ENCODE measurements around the gene FMN1.
"Not testable (repeated sequence)": the region's sequence is repeated elsewhere in the genome, so short reads cannot be mapped to it uniquely, and the experiment has no call there.

FMN1 gene

DNA sequence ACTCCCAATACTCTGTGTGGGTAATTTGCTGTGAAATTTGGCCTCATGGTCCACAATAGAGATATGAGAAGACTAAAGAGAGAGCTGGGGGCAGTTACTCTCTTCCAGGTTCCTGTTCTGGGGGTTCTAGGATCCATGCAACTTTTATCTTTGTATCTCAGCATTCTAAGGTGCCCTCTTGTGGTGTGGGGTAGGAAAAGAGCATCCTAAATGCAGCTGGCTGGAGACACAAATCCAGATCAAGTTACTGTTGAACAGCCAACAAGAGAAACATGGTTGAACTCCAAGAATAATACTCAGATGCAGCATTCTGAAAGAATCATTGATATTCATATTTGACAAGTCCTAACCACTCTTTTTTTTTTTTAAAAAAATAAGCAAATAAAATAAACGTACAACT, 238.5 kb downstream of the FMN1 start:
- DNase-seq: no peak

DNA sequence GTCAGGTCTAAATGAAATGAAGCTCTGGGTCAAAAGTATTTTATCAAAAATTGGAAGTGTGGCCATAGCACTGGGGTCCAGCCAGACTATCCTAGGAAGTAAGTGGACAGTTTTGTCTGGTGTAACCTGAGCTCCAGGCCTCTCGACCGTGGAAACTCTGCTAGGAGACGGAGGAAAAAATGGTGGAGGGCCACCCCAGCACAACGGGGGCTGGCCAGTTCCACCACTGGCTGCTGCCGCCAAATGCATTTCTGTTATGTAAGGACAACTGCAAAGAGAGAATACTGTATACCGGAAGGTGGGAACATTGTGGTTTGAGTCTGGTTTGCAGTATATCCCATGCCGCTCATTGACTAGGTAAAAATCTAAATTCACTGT, 241.0 kb downstream of the FMN1 start:
- no peak for DNase-seq

DNA sequence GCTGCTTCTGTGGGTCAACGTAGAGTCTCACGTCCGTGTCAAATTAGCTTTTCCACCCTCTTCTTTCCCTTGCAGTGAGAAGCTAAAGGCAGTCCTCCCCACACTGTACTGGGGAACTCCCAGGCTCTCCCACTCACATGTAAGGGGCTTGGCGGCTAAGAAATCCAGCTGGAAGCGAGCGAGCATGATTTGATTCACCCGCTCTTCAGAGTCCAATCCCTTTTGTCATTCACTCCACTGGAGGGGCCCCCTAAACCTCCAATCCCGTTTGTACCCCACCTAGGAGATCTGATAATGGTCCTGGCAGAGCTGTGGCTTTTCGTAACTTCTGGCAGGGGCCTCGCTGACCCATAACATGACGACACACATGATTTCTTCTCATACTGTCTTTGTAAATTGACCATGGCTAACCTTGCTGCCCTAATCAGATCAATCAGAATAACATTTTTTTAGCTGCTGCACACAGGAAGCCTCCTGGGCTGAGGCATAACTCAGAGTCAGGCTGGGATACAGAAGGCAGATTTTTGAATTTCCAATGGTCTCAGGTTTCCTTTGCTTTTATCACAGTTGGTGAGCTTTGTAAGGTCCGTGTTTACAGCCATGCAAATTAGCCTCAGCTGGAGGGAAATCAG, 241.5 kb downstream of the FMN1 start:
- DNase-seq: no peak

DNA sequence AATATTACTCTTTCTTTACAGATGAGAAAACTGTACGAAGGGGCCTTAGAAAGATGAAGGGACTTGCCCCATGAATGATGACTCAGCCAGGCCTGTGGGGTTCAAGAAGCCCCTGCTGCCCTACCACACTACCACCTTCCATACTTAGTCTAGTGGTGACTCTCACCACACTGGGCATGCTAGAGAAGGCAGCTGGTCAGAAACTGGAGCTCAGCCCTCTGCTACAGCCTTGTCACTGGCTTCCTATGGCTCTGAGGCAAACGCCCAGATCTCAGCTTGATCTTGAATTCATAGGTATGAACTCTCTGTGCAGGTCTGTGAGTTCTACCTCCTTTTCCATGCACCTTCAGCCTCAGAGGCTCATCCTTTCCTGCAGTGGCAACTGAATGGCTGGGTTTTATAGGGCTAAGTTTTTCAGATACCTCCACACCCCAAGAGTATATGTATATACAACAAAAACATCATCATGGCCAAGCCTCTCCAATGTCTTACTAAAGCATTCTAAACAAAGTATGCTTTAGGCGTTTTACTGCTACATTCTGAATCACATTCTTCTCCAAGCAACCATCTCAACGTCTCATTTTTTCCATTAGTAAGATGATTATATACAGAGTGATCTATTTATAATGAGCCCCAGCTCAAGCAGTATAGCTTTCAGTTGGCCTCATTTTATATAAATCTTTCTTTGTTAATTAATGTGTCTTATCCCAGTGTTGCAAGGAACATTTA, 242.6 kb downstream of the FMN1 start:
- DNase-seq: no peak

DNA sequence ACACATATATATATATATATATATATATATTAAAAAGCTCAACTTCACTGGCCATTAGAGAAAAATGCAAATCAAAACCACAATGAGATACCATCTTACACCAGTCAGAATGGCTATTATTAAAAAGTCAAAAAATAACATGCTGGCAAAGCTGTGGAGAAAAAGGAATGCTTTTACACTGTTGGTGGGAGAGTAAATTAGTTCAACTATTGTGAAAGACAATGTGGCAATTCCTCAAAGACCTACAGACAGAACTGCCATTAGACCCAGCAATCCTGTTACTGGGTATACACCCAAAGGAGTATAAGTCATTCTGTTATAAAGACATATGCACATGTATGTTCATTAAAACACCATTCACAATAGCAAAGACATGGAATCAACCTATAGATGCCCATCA, 244.5 kb downstream of the FMN1 start:
- not testable (repeated sequence) for DNase-seq

DNA sequence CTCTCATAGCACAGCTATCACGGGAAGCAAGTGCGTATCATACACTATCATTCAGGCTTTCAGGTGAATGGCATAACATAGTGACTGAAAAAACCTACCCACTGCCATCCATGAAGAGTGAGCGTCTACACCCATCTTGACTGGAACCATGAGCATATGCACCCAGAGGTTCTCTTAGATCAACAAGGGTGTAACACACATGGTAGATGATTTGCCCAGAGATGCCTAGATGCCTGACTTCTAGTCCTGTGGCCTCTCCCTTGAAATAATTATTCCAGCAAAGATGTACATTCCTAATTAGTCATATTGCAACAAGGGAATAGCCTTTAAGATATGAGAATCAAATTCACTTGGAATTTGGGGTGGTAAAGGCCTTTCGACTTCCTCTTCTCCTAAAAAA, 248.3 kb downstream of the FMN1 start:
- no peak for DNase-seq

DNA sequence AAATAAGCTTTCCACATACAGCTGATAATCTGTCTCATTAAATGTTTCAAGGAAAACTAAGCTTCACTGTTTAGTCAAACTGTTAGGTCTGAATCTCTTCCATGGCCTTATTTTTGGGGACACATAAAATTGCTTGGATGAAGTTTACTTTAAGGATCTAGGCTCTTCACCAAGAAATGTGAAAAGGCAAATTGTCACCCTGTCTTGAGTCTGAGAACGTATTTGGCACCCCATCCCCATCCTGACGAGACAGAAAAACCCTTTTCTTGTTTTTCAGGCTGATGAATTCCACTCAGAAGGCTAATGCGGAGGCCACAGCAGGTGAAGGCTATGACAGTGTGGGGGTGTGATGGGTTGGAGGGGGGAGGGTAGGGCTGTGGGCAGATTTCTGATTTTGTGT, 250.1 kb downstream of the FMN1 start:
- DNase-seq: no peak

DNA sequence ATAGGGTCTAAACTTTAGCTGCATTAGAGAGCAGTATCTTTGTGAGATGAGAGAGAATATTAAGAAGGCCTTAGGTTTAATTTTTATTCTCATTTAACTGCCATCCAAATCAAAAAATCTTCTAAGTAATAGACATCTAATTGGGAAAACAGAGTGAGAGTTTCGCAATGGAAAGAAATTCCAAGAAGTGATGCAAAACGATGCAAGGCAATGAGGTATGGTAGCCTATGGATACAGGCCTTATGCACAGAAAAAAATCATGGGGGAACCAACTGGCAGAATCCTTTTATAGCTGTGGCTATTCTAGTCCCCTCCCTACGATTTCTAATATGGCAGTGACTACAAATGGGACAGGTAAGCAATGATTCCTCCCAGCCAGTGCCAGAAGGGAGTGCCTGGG, 250.8 kb downstream of the FMN1 start:
- DNase-seq: no peak

DNA sequence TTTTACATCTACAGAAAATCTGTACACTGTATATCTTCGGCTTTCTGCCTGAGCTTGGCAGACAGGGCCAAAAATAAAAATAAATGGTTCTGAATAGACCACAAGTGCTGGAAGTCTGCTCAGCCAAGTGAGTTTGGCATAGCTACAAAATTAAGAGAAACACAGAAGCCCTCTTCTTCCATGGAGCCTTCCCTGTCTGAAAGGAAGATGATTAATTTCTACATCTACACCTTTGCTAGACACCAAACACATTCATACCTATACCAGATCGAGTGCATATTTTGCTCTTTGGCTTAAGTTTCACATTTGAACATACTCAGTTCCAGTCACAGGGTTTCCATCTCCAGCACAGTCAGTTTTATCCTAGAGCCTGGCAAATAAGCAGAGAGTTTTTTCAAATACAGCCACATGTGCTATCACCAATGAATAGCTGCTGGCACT, 252.1 kb downstream of the FMN1 start:
- no peak for DNase-seq

DNA sequence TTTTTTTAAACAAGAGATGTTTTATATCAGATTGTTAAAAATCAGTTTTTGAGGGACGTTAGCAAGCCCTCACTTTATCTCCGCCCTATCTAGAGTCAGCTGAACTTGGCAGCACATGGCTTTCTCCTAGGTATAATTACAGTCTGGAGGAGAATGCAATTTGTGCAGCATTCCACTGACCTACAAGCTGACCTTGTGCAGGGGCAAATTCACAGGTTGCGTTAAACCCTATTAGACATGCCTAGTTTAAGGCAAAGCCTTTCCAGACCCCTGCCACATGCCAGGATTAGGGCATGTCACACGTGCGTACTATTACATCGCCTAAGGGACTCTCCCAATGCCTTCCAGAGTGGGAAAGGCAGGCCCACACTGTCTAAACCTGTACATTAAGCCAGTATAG, 252.7 kb downstream of the FMN1 start:
- DNase-seq: no peak

DNA sequence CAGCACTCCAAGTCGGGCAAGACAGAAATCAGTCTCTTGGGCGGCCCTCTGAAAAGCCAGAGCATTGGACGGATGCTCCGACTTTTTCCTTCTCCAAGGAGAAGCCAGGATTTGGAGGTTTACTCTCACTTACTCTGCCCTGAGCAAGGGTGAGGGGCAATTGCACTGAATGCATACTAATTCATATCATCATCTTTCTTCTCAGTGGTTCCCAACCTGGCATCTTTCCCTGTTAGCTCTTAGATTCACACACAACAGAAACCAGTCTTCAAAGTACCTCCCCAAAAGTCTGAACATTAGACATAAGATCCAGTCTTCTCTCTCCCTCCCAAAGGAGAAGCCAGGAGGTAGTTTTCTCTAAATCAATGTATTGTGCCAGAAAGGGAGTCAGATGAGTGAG, 257.5 kb downstream of the FMN1 start:
- DNase-seq: no peak

DNA sequence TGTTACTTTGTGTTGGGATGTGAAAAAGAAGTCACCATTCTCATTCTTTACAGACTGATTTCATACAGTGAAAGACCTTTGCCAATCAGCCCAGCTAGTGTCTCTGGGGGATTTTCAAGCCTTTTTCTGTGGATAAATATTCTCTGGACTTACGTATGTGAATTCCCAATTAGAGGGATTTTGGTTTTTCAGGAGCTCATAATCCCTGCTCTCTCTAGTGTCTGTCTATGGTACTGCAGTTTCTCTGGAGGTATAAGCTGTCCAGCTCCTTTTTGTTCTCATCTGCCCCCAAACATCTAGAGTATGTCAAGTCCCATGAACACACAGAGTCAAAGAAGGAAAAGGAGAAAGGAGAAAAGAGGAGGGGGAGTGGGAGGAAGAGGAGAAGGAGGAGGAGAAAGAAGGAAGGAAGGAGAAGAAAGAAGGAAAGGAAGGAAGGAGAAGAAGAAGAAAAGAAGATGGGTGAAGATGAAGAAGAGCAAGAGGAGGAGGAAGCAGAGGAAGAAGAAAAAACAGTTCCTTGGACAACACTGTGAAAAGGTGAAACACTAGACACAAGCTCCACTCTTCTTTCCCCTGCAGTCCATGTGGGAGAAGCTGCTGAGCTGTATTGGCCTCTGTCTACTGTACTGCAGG, 258.1 kb downstream of the FMN1 start:
- DNase-seq: no peak

DNA sequence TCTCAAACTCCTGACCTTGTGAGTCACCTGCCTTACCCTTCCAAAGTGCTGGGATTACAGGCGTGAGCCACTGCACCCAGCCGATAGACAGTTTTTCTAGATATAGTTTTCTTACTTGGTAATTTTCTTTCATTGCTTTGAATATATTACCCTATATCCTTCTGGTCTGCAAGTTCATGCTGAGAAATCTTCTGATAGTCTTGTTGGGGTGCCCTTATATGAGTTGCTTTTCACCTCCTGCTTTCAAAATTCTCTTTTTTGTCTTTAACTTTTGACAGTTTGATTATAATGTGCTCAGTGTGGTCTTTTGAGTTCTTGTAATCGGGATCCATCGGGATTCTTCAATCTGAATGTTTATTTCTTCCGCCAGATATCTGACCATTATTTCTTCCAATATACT, 259.4 kb downstream of the FMN1 start:
- DNase-seq: no peak

DNA sequence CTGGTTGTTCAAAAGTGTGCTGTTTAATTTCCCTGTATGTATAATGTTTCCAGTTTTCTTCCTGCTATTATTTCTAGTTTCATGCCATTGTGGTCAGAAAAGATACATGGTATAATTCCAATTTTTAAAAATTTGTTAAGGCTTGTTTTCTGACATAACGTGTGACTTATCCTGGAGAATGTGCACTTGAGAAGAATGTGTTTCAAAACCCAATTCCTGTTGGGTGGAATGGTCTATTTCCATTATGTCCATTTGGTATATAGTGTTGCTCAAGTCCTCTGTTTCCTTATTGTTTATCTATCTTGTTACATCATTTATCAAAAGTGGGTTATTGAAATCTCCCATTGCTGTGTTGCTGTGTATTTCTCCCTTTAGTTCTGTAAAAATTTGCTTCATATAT, 261.3 kb downstream of the FMN1 start:
- no peak for DNase-seq

DNA sequence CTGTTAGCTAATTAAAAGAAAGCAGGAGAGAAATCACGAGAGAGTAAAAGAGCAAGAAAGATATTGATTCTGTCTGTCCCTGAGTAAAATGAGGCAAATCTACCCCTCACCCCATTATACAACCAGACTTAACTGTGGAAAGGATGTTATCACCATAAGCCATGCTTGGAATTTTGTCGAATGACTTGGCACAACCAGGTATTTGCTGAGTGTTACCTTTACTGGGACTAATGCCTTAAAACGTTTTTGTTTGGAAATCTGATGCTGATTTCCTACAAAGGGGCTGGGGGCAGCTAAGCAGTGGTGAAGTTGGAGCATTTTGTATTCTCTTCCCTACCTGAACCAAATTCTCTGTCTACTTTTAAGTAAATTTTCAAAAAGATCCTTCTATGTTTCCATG, 265.6 kb downstream of the FMN1 start:
- DNase-seq: no peak

DNA sequence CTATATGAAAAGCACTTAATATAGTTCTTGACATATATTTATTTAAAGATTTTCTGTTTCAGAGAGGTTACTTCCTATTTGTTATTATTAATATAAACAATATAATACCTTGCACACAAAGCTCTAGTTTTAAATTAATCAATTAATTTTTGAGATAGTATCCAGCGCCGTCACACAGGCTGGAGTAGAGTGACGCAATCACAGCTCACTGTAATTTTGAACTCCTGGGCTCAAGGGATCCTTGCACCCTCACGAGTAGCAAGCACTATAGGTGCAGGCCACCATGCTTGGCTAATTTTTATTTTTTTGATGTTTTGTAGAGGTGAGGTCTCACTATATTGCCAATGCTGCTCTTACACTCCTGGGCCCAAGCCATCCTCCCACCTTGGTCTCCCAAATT, 267.4 kb downstream of the FMN1 start:
- DNase-seq: no peak

DNA sequence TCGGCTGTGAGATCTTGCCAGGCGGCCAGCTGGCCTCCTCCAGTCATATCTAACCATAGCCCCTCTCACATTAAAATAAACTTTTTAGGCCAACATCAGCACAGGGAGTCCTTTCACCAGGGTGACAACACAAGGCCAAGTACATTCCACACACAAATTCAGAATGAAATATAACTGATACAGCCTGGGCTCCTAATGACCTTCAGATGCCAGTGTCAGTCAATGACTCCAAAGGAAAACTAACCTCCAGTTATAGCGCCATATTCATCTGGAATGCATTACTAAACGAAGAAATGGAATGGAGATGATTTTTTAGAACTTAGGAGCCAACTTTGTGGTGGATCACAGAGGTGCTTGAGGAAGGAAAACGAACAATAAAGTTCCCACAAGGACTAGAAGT, 271.3 kb downstream of the FMN1 start:
- no peak for DNase-seq

DNA sequence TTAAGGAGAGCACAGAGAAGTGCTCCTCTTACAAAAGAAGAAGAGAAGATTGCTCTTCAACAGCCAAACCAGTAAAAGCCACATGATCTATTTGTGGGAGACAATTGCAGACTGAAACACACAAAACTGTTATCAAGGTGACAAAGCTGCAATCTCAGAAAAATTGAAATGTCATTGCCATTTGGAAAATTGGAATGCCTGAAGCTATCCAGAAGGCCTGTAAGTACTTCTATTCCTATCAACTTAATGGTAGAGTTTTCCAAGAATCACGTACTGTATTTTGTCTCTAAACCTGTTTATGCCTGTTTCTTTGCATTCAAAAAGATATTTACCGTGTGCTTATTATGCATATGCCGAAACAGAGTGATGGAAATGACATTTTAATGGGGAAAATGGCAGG, 272.0 kb downstream of the FMN1 start:
- DNase-seq: no peak

DNA sequence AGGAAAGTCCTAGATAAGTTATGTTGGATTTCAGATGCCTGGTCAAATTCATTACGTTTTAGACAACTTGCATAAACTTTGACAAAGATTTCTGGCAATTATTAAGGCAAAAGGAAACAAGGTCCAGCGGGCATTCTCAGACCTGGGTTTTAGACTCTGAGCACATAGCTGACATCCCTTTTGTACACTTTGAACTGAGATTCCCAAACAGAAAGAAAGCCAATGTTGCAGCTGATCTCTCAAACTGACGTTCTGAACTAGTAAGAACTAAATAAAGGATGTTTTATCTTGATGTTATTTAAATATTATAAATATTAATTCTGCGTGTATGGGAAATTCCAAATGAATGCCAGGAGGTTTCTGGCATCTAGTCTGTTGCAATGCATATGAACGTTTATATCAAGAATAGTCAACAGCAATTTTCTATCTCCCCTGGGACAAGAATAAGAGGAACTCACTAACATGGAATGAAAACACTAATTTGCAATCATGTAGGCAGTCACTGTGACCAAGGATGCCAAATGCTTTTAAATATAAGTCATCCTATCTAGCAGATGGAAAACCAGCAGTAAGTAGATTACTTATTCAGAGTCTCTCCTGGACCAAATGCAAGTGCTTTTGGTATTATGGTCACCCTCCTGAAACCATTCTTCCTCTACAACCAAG, 274.6 kb downstream of the FMN1 start:
- no peak for DNase-seq

DNA sequence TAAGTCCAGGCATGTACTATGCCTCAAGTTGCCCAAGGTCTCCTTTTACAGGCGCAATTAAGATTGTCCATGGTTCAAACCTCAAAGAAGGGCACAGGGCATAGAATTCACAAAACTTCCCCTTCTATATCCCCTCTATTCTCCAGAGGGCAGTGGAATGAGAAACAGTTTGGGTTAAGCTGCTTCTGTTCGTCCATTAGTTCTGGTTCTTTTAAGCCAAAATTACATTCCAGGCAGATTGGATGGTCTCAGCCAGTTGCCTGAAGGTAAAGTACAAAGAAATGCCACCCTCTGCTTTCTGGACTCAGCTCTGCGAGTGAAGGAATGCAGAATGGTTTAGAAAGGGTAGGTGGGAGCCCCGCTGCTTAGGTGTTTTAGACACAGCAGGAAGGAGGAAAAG, 276.0 kb downstream of the FMN1 start:
- no peak for DNase-seq

DNA sequence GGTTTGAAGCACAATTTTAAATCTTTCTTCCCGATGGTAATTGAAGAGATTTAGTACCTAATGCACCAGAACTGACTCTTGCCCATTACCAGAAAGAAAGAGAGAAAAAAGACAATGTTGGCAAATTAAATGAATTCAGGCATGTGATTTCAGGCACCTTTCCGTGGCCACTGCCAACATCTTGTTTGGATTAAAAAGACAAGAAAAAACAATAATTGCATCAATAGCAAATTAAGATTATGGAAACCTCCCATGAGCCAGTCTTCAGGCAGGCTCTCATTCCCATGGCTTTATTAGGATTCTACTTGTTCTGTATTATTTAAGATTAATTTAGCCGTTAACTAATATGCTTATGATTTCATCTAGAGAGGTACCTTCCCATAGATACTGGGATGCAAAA, 283.7 kb downstream of the FMN1 start:
- DNase-seq: no peak

DNA sequence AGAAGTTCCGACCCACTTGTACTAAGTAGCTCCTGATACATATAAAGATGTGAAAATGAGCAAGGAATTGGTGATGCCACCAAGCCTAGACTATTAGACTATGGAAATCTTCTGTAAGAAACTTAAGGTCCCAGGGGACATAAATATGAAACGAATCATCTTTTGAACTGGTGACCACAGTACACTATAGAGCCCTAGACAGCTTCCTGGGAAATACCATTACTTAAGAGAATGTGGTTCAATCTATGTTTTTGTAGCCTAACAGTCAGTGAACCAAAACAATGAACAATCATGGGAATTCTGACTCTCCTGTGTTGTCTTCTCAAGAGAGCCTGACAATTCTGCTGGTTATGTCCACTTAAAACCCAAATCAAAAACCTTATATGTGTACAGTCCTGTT, 285.1 kb downstream of the FMN1 start:
- no peak for DNase-seq

DNA sequence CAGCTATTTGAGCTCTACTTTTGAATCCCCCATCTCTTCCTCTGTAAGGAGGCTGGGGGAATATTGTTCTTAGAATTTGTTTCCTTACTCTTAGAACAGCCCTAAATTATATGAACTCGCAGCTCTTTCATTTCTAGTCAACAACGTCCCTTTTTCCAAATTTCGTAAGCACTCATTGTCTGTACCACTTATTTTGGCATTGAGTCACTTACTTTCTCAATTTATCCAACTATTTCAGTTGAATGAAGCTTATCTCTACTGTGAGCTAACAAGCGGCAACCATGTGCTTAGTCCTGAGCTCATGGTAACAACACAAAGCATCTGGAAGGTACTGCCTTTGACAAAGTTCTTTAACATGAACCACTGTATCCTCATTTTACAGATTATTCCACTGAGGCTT, 285.6 kb downstream of the FMN1 start:
- DNase-seq: no peak

All from activated CD4-positive, alpha-beta T cell treated with anti-CD3 and anti-CD28 coated beads for 4 hours (primary cell).